GM06990 (cell line): ENCODE results near the gene ALDH1B1.

Experiments used
- DNase-seq: peaks from one replicate; pipeline ENCODE4 v3.0.0-alpha.2; 2011; ENCODE audit not compliant: insufficient read length; ENCODE audit errors: extremely low read depth
- H3K27me3 ChIP-seq: replicated peaks from 2 replicates; pipeline ENCODE4 v1.6.0; 2011; ENCODE audit warnings: low read length; ENCODE audit not compliant: control insufficient read depth, insufficient read depth
- H3K36me3 ChIP-seq: 2 replicates; pipeline ENCODE4 v1.5.1; 2011; ENCODE audit warnings: low read length; ENCODE audit not compliant: control insufficient read depth, insufficient read depth
- H3K4me3 ChIP-seq: replicated peaks from 2 replicates; pipeline ENCODE4 v1.5.1; 2011; ENCODE audit warnings: low read depth, mild to moderate bottlenecking, control low read depth, low read length
- TF ChIP-seq, protein P1 (sequence below): IDR thresholded peaks from 2 replicates; pipeline ENCODE4 v1.5.1; 2011; ENCODE audit warnings: low read length, control low read depth, mild to moderate bottlenecking, inconsistent platforms; ENCODE audit not compliant: insufficient read depth, poor library complexity, severe bottlenecking

ALDH1B1 gene

DNA sequence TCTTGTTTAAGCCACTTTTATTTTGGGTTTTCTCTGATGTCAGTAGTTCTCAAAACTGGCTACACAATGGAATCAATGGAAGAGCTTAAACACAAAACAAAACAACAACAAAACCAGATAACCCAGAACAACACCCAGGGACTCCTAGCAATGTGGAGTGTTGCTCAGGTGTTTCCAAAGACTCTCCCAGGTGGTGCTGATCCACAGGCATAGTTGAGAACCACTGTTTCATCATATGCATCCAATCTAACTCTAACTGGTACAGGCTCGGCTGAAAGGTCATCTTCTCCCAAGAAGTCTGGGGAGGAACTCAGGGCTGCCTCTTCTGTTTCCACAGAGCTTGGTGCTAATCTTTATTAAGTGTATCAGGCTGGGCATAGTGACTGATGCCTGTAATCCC lies 5.4 kb upstream of the ALDH1B1 start:
- no peak overlapping the region for H3K4me3 ChIP-seq
- TF ChIP-seq, protein P1, sequence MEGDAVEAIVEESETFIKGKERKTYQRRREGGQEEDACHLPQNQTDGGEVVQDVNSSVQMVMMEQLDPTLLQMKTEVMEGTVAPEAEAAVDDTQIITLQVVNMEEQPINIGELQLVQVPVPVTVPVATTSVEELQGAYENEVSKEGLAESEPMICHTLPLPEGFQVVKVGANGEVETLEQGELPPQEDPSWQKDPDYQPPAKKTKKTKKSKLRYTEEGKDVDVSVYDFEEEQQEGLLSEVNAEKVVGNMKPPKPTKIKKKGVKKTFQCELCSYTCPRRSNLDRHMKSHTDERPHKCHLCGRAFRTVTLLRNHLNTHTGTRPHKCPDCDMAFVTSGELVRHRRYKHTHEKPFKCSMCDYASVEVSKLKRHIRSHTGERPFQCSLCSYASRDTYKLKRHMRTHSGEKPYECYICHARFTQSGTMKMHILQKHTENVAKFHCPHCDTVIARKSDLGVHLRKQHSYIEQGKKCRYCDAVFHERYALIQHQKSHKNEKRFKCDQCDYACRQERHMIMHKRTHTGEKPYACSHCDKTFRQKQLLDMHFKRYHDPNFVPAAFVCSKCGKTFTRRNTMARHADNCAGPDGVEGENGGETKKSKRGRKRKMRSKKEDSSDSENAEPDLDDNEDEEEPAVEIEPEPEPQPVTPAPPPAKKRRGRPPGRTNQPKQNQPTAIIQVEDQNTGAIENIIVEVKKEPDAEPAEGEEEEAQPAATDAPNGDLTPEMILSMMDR, result no peak
- no peaks in the 10 kb centered on the region for H3K27me3 ChIP-seq
- DNase-seq, result no peak
- no peaks in the 10 kb centered on the region for H3K36me3 ChIP-seq

DNA sequence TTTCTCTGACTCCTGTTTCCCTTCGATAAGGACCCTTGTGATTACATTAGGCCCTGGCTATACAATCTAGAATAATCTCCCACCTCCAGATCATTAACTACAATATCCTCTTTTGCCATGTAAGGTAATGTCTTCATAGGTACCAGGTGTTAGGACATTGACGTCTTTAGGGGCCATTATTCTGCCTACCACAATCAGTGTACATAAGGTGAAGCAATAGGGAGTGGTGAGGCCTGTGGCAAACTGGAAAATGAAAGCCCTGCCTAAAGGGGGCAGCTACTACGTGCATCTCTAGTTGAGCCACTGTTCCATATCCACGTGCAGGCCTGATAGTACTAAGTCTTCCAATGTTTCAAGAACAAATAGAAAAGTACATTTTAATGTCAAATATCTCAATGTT lies 4.8 kb upstream of the ALDH1B1 start:
- no peak for DNase-seq
- Histone ChIP-seq H3K27me3 (no peaks in the 10 kb centered on the region), H3K36me3 (no peaks in the 10 kb centered on the region), H3K4me3 (no peak overlapping the region)
- TF ChIP-seq, protein P1, result no peak

DNA sequence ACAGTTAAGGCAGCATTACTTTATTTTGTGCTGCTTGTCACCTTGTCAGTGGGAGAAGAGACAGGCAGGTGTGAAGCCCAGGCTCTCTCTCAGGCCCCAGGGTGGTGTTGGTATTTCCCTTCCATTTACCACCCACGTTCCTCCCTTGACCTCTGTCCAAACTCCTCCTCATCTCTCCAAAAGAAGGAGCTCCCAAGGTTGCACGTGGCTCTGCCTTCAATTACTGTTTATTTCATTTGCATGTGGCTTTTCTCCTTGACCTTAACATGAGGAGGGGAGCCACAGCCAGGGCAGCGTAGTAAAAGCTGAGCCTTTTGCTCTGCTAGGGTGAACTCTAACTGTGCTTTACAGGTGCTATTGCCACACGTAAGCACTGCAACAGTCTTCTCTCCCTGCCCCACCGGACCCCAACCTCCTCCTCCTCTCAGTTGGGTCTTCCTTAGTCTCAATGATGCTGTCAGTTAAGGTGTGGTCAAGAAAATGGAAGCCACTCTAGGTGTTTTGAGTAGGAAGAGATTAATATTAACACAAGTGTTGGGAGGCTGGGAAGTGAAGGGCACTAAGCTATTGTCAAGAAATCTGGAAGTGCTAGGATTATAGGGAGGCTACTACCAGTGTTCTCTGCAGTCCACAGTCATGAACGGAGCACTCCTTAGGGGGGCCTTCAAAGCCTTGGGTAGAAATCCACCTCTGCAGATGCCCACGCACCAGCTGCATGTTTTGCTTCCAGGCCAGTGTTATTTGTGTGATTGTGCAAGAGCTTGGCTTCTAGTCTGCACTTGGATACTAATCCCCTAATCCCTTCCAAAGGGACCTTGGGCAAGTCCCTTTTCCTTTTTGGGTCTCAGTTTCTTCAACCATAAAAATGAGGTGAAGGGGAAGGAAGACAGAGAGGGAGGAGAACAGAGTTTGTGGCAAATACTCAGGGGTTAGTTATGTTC lies 3.9 kb upstream of the ALDH1B1 start:
- Histone ChIP-seq H3K4me3 (no peak overlapping the region), H3K36me3 (no peaks in the 10 kb centered on the region), H3K27me3 (no peaks in the 10 kb centered on the region)
- TF ChIP-seq, protein P1, result no peak
- no peak for DNase-seq

DNA sequence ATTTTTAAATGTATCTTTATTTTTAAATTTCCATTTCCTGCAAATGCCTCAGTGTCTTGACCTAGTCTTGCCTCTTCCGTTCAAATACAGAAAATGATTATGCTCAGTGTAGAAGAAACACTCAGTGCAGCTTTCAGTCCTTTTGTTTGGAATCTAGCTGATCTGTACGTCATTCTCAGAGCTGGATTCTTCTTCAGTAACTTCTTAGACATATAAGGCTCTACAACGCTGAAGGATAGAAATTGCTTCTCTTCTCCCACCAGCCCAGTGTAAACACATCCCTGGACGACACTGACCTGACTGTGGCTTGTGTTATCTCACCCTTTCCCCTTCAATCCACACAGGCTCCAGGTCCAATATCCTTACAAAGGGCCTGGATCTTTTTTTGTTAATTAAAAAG lies 3.2 kb upstream of the ALDH1B1 start:
- H3K4me3 ChIP-seq, result no peak overlapping the region
- H3K36me3 ChIP-seq, result no peaks in the 10 kb centered on the region
- no peaks in the 10 kb centered on the region for H3K27me3 ChIP-seq
- TF ChIP-seq, protein P1, result no peak
- DNase-seq, result no peak

DNA sequence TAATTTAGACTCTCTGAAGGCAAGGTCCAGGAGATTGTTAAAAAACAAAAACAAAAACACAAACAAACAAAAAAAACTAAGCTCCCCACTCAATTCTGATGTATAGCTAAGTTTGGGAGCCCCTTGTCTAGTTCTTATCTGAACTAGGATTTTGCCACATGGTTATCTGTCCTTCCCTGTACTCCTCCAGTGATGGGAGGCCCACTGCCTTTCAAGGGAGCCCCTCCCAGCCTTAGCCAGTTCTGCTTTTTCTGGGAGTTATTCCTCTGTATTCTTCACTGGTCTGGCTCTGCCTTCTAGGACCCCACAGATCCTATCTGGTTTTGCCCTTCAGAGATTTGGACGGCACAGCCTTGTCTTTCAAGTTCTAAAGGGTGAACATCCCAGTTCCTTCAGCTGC lies 2.1 kb upstream of the ALDH1B1 start:
- no peaks in the 10 kb centered on the region for H3K27me3 ChIP-seq
- no peak overlapping the region for H3K4me3 ChIP-seq
- TF ChIP-seq, protein P1, result no peak
- no peak for DNase-seq
- no peaks in the 10 kb centered on the region for H3K36me3 ChIP-seq
